SU-DHL-6 (cell line): ENCODE data around the gene HADH.

ENCODE experiments used
- EZH2phosphoT487 ChIP-seq: fragments of 200-600 bp; sonication (generic), shearing (Covaris generic); conservative IDR thresholded peaks from 2 replicates; pipeline ENCODE4 v1.6.1; 2018; ENCODE audit warnings: mild to moderate bottlenecking, antibody characterized with exemption, low read length, moderate library complexity, mixed read lengths
- TF ChIP-seq, protein P1 (sequence below): fragments of 200-600 bp; sonication (generic); IDR thresholded peaks from one replicate; pipeline ENCODE4 v1.5.1; 2017; ENCODE audit warnings: antibody characterized with exemption, mild to moderate bottlenecking, low read length, moderate library complexity; ENCODE audit not compliant: insufficient read depth, poor library complexity, severe bottlenecking

DNA sequence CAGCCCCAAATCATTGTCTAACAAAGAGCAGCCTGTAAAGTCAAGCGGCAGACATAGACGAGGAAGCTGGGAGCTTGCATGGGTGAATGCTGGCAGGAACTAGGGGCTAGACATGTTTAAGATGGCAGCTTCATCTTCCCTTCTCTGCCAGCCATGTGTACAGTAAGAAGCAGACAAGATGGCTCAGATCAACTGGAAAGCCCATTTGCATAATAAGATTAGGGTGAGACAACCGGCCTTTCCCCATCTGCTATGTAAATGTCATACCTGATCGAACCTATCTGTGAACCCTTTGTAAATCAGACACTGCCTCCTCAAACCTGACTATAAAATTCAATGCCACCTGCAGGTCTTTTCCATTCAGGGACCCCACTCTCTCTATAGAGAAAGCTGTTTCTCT lies 22.8 kb upstream of the HADH start:
- TF ChIP-seq, protein P1, sequence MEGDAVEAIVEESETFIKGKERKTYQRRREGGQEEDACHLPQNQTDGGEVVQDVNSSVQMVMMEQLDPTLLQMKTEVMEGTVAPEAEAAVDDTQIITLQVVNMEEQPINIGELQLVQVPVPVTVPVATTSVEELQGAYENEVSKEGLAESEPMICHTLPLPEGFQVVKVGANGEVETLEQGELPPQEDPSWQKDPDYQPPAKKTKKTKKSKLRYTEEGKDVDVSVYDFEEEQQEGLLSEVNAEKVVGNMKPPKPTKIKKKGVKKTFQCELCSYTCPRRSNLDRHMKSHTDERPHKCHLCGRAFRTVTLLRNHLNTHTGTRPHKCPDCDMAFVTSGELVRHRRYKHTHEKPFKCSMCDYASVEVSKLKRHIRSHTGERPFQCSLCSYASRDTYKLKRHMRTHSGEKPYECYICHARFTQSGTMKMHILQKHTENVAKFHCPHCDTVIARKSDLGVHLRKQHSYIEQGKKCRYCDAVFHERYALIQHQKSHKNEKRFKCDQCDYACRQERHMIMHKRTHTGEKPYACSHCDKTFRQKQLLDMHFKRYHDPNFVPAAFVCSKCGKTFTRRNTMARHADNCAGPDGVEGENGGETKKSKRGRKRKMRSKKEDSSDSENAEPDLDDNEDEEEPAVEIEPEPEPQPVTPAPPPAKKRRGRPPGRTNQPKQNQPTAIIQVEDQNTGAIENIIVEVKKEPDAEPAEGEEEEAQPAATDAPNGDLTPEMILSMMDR = no peak
- TF ChIP-seq EZH2phosphoT487 = no peak
